ENCODE results near the gene EXOC2.

- no peak for TF ChIP-seq EZH2 (IDR thresholded peaks at IDR 0.05; ENCODE audit: borderline replicate concordance, low read depth, low read length, severe bottlenecking)
- TF ChIP-seq CTCF (IDR thresholded peaks at IDR 0.05; ENCODE audit: borderline replicate concordance, extremely low read depth, low read length, poor library complexity, severe bottlenecking): no peak
Measured at GRCh38 chr6:490251-491037, 202.5 kb downstream of the EXOC2 start.
